LNCaP clone FGC (cell line): Measurements from ENCODE around the gene SPR.
A peak's percentile ranks its signal among the peaks of the same experiment; 100 is the strongest.

Experiments used
- DNase-seq: peaks from one replicate; pipeline ENCODE4 v3.0.0-alpha.2; 2011; ENCODE audit warnings: low read depth
- H3K4me3 ChIP-seq: 2 replicates; pipeline ENCODE4 v1.5.1; 2011; ENCODE audit warnings: mild to moderate bottlenecking, low read depth, low read length, control low read depth
- CTCF ChIP-seq: IDR thresholded peaks from 2 replicates; pipeline ENCODE4 v1.5.1; 2012; ENCODE audit warnings: mild to moderate bottlenecking; ENCODE audit not compliant: control insufficient read depth, insufficient read depth; ENCODE audit errors: extremely low read depth

The SPR gene

DNA sequence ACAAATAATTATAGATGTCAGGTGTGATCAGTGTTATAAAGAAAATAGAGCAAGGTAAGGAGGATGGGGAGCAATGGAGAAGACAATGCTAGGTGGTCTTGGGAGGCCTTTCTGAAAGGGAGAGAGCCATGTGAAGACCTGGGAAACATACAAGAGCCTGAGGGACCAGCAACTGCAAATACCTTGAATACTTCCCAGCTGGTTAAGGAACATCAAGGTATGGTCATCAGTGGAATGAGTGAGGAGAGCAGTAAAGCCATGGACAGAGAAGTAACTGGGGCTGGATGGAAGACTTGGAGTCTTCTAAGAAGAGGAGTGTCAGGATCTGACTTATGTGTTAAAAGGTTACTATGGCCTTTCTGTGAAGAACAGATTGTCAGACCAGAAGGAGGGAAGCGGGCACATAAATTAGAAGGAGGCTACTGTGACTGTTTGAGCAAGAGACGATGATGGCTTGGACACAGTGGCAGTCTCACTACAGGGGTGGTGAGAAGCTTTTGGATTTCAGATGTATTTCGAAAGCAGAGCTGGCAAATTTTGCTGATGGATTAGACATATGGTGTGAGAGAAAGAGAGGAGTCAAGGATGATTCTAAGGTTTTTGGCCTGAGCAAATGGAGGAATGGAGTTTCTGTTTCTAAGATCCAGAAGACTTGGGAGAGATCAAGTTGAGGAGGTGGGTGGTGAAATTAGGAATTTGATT, 38.6 kb upstream of the SPR start:
- no peak for TF ChIP-seq CTCF
- no peak overlapping the region for H3K4me3 ChIP-seq
- no peak for DNase-seq

DNA sequence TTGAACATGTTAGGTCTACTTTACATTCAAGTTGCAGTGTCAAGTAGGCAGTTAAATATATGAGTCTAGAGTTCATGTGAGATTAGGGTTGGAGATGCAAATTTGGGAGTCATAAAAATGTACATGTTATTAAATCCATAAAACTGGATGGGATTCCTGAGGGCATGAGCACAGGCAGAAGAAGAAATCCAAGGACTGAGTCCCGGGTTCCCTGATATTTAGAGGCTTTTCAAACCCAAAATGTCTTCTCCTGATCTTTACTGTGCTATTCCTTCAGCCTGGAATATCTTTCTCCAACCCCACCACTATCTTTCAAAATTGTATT, 38.1 kb upstream of the SPR start:
- no peak for TF ChIP-seq CTCF
- no peak overlapping the region for H3K4me3 ChIP-seq
- no peak for DNase-seq

GRCh38 chr2:72851333-72851732, 35.9 kb upstream of the SPR start:
- no peak overlapping the region for H3K4me3 ChIP-seq
- TF ChIP-seq CTCF: no peak
- DNase-seq: no peak

DNA sequence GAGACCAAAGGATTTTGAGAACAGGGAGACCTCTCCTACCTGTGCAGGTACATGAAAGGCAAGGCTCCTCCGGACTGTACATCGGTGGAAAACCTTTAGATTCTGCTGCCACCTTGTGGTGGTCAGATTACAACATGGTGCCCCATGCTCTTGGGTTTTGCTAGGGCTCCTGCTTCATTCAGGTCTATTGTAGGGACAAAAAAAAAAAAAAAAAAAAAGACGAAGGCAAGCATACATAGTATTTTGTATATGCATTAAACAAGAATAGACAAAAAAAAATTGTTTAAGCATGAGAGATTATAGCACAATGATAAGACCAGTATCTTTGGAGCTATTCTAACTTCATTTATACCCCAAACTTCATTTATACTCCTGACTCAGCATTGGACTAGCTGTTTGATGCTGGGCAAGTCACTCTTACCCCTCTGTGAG, 27.4 kb upstream of the SPR start:
- DNase-seq: peak; percentile 25
- TF ChIP-seq CTCF: peak; percentile 65
- H3K4me3 ChIP-seq: no peak overlapping the region

DNA sequence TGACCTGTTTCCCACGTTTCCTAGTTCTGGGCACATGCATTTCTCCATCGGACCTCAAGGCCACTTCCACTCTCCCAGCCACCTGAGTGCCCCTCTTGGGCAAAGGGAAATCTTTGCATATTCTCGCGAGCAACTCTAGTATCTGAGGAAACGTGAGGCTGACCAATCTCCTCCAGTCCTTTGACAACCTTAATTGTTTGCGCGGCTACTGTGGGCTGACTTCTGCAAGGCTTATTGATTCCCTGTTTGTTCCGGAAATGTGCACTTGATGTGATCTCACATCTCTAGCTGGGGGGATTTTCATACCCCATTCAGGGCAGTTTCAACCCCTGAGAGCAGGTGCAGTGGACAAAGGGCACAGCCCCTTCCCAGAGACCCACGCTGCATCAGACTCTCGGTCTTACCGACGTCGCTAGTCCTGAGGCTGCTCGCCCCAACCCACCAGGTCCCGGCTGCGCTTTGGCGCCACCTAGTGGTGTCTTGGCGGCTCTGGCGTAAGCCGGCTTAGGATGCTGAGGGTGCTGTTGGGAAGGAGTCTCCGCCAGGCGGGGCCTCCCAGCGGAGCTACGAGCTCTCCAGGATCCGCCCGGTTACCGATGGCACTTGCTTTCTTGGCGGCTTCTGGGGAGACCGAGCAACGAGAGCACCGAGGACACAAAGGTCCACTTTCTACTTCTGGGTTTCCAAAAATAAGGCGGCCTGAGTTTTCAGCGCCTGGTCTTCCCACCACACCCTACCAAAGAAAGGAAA, 24.8 kb upstream of the SPR start:
- H3K4me3 ChIP-seq: 0 out of 2 replicates have a peak overlapping the region, but pooled peaks have one; percentile 25
- TF ChIP-seq CTCF: peak; percentile 91
- DNase-seq: peak; percentile 41

GRCh38 chr2:72863046-72863445, 24.2 kb upstream of the SPR start:
- no peak overlapping the region for H3K4me3 ChIP-seq
- DNase-seq: no peak
- no peak for TF ChIP-seq CTCF
